8988T (cell line): ENCODE results near the gene RALGAPB.

Experiments used
- DNase-seq: peaks from one replicate; pipeline ENCODE4 v3.0.0; 2011

Gene RALGAPB

DNA sequence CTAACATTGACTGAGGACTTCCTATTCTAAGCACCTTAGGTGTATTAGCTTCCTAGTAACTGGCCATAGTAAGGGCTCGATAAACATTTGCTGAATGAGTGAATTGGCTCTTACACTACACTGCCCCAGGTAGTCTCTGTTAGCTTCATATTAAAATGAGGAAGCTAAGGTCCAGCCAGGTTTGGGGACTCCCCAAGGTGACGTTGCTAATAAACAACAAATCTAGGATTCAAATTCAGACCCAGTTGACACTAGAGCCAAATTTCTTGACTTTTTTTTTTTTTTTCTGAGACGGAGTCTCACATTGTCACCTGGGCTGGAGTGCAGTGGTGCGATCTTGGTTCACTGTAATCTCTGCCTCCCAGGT, 145.2 kb downstream of the RALGAPB start:
- DNase-seq, result no peak

GRCh38 chr20:38620441-38620840, 147.8 kb downstream of the RALGAPB start:
- no peak for DNase-seq

DNA sequence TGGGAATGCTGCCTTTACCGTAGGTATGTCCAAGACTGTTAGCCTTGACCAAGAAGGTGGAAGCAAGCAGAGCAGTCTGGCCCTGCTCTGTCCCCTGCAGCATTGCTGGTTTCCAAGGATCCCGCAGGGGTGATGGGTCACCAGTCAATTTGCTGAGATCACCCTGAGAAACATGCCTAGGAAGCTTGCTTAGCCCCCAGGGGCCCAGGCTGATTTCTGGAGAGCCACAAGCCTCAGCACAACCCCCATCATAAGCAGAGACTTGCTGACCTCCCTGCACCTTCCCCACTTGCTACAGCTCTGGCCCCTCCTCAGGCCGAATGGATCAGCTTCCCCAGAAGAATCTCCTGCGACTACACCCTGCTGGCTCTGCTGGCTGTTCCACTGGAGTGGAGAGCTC, 150.4 kb downstream of the RALGAPB start:
- no peak for DNase-seq

DNA sequence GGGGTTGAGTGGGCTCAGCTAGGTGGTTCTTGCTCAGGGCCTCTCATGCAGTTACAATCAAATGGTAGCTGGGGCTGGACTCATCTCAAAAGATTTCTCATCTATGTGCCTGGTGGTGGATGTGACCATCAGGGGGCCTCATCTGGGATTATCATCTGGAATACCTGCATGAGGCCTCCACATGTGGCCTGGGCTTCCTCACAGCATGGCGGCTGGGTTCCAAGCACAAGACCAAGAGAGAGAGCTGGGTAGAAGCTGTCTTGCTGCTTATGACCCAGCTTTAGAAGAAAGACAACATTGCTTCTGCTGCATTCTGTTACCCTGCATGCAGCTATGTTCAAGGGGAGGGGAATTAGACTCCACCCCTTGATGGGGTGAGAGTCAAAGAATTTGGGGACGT, 151.4 kb downstream of the RALGAPB start:
- DNase-seq, result no peak

GRCh38 chr20:38625896-38626295, 153.3 kb downstream of the RALGAPB start:
- no peak for DNase-seq

DNA sequence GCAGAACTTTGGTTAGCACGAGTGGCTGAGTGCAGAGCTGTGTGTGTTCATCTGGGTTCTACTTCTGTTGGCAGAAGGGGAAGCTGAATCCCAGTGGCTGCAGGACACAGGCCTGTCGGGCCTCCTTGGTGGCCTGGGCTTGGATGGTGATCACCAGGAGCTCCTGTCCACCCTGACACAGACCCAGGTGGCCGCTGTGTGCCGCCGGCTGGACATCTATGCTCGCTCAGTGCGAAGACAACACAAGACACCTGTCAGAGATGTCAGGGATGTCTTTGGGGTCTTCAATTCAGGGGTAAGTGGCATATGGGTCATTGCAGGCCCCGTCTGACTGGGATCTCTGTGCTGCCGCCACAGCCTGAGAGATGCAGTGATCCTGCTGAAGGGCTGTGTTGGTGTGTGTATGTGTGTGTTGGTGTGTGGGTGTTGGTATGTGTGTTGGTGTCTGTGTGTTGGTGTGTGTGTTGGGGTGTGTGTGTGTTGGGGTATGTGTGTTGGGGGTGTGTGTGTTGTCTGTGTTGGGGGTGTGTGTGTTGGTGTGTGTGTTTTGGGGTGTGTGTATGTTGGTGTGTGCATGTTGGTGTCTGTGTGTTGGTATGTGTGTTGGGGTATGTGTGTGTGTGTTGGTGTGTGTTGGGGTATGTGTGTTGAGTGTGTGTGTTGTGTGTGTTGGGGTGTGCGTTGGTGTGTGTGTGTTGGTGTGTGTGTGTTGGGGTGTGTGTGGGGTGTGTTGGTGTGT, 154.4 kb downstream of the RALGAPB start:
- no peak for DNase-seq
